Measurements from ENCODE around the gene PTCH2. TPM values are rescaled to one million over a fixed set of nuclear protein-coding genes. Genes with fewer than 3 reads are reported as not detected.

PTCH2 gene
- total RNA-seq, 1 experiment from 2014 or later, result 1.1 TPM

GRCh38 chr1:44786138-44786840 lies 56.8 kb downstream of the PTCH2 start (continued):
- TF ChIP-seq ZNF425 (CRISPR knock-in tag; conservative IDR thresholded peaks at IDR 0.05) (no peak), ZNF121 (CRISPR knock-in tag; IDR thresholded peaks at IDR 0.05) (0 out of 2 replicates have a peak, but pooled peaks have one; percentile 24), MYBL2 (CRISPR knock-in tag; IDR thresholded peaks at IDR 0.05) (peak; percentile 18; the same call in 1 of the 2 replicates), MAX (CRISPR knock-in tag; IDR thresholded peaks at IDR 0.05) (peak; percentile 97), TP53 (CRISPR knock-in tag; IDR thresholded peaks at IDR 0.05) (0 out of 2 replicates have a peak, but pooled peaks have one; percentile 42), ZNF281 (CRISPR knock-in tag; IDR thresholded peaks at IDR 0.05) (0 out of 2 replicates have a peak, but pooled peaks have one; percentile 30), IRF1 (CRISPR knock-in tag; IDR thresholded peaks at IDR 0.05) (peak; percentile 43; the same call in 1 of the 2 replicates)

- CTCF ChIA-PET, result interaction anchor here (0.6 to 3.7 kb wide), 13 partner anchors 8 to 518 kb away, joined by 3 to 21 read pairs (median 4); partner anchors contain the start of genes BTBD19, DYNLT4, HECTD3 and PLK3
- H3K9me3 Mint-ChIP-seq, result no peaks in the 10 kb centered on the region
- no peak for TF ChIP-seq ZNF121 (CRISPR knock-in tag; IDR thresholded peaks at IDR 0.05)
- TF ChIP-seq FOXP1 (CRISPR knock-in tag; IDR thresholded peaks at IDR 0.05; ENCODE audit: borderline replicate concordance), result no peak
- TF ChIP-seq ZNF263 (CRISPR knock-in tag; IDR thresholded peaks at IDR 0.05; ENCODE audit: low read depth), result no peak
- no peak for TF ChIP-seq FOXJ3 (CRISPR knock-in tag; IDR thresholded peaks at IDR 0.05; ENCODE audit: borderline replicate concordance)
- no peak for TF ChIP-seq PREB (CRISPR knock-in tag; IDR thresholded peaks at IDR 0.05; ENCODE audit: borderline replicate concordance)
- TF ChIP-seq ZNF219 (CRISPR knock-in tag; IDR thresholded peaks at IDR 0.05; ENCODE audit: borderline replicate concordance), result no peak
- no peak for TF ChIP-seq FOXK1 (CRISPR knock-in tag; IDR thresholded peaks at IDR 0.05)
- no peak for TF ChIP-seq ATF2 (CRISPR knock-in tag; IDR thresholded peaks at IDR 0.05; ENCODE audit: borderline replicate concordance, low read depth)
- no peak for TF ChIP-seq TEAD4 (CRISPR knock-in tag; IDR thresholded peaks at IDR 0.05)
- TF ChIP-seq ETV6 (CRISPR knock-in tag; IDR thresholded peaks at IDR 0.05), result no peak
- H3K27me3 Mint-ChIP-seq (ENCODE audit: low read depth), result peaks cover 12% of the 10 kb centered on the region
- H3K4me1 Mint-ChIP-seq, result peaks cover 32% of the 10 kb centered on the region
- H3K4me3 Mint-ChIP-seq, result peak overlapping the region; percentile 70
- POLR2A ChIA-PET, result interaction anchor here (0.8 to 2.7 kb wide), 5 partner anchors 10 to 64 kb away, joined by 3 to 19 read pairs (median 8); partner anchors contain the start of genes PLK3 and RPS8
- no peaks in the 10 kb centered on the region; the same call in 1 of the 2 replicates for H3K36me3 Mint-ChIP-seq
- H3K27ac Mint-ChIP-seq, result no peak overlapping the region
- ATAC-seq (no peak), DNase-seq (ENCODE audit: low spot score) (no peak)
Observed at GRCh38 chr1:44785501-44786137, 57.4 kb downstream of the PTCH2 start.

Measured in WTC11 (cell line).